GM19099 (cell line): ENCODE measurements around the gene C12orf56.

Source experiments
- POLR2A ChIP-seq: IDR thresholded peaks from 3 replicates; pipeline ENCODE4 v1.6.1; 2011; ENCODE audit warnings: low read depth; ENCODE audit not compliant: insufficient read length; ENCODE audit errors: extremely low read depth

Gene C12orf56

DNA sequence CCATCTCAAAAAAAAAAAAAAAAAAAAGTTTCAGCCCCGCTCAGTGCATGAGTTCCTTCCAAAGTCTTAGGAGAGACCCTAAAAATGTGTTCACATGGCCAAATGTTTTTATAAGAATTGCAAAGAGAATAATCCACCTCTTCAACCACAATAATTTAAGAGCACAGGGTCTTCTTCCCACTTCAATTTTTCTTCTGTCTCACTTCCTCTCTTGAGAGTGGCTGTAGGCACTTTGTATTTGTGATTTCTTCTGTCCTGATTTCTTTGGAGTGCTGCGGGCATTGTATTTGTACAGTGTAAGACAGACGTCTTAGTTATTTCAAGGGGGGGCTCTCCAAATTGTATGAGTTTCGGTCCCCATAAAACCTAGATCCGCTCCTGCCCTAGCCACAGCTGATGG, 58.3 kb downstream of the C12orf56 start:
- no peak for TF ChIP-seq POLR2A

- TF ChIP-seq POLR2A, result no peak
These were observed 65.5 kb downstream of the C12orf56 start for GRCh38 chr12:64325055-64325454.

DNA sequence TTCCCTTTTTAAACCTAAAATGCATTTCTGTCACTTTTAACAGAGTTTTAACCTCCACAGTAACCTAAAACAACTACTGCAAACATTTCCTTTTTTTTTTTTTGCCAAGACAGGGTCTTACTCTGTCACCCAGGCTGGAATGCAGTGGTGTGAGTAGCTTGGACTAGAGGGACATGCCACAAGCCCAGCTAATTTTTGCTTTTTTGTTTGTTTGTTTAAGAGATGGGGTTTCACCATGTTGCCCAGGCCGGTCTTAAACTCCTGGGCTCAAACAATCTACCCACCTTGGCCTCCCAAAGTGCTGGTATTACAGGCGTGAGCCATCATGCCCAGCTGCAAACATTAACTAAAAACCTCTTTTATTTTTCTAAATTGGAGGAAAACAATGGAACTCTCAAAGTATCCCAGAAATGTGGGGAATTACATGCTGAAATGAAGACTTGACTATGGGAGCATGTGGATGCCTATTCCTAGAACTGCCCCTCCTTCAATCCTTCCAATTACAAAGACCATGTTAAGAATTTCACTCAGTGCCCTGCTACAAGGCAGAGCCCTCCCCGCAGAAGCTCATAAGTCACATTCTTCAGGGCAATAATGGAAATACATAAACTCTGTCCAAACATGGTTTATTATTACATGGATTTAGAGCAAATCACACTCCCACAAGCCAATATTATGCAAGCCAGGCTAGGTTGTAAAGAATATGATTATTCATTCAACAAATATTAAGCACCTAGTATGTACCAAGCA, 66.9 kb downstream of the C12orf56 start:
- no peak for TF ChIP-seq POLR2A

GRCh38 chr12:64323006-64323405, 67.6 kb downstream of the C12orf56 start:
- no peak for TF ChIP-seq POLR2A

DNA sequence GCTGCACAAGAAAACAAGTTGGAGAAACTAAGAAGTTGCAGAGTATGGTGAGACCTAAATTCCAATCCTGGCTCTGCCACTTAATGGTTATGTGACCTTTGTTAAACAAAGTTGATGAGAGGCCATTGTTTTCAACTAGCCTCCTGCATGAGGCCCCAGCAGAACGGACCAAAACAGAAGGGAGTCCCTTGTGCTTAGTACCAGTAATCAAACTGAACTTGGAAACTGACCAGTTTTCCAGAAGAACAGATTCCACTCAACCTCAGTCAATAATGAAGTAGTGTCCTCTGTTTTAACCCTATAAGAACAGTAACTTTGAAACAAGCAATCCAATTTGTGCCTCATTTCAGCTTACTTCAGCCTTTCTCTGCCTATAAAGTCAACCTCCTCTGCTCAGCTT, 69.9 kb downstream of the C12orf56 start:
- no peak for TF ChIP-seq POLR2A

DNA sequence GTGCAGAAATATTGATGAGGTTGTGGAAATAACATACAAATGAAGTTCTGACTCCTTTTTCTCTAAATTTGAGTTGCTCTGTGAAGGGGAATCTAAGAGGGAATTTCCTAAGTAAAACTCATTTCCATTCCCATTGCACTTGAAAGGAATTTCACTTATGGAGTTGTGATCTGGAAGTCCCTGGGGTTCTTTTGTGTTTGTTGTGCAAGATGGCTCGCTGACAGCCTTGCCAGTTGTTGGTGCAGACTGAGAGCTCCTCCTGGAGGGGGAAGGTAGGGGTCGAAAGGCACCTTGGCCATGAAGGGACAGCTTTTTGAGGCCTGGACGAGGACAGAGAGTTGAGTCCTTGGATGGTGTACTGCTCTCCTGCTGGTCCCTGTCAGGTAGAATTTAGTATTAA, 72.0 kb downstream of the C12orf56 start:
- TF ChIP-seq POLR2A, result no peak

GRCh38 chr12:64311877-64312276, 78.7 kb downstream of the C12orf56 start:
- TF ChIP-seq POLR2A, result no peak

GRCh38 chr12:64304571-64304970, 86.0 kb downstream of the C12orf56 start:
- TF ChIP-seq POLR2A, result no peak

- TF ChIP-seq POLR2A, result no peak
These were observed 90.9 kb downstream of the C12orf56 start for GRCh38 chr12:64299628-64300027.

DNA sequence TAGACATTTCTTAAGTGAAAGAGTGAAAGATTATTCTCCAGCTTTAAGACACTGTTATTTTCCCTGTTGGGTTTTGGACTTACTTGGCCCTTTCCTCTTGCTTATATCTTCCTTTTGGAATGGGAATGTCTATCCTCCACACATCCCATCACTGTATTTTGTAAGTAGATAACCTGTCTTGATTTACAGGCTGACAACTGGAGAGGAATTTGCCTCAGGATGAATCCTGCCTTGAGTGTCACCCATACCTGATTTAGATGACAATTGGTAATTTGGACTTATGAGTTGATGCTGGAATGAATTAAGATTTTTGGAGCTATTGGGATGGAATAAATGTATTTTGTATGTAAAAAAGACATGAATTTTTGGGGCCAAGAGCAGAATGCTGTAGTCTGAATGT, 94.3 kb downstream of the C12orf56 start:
- no peak for TF ChIP-seq POLR2A

DNA sequence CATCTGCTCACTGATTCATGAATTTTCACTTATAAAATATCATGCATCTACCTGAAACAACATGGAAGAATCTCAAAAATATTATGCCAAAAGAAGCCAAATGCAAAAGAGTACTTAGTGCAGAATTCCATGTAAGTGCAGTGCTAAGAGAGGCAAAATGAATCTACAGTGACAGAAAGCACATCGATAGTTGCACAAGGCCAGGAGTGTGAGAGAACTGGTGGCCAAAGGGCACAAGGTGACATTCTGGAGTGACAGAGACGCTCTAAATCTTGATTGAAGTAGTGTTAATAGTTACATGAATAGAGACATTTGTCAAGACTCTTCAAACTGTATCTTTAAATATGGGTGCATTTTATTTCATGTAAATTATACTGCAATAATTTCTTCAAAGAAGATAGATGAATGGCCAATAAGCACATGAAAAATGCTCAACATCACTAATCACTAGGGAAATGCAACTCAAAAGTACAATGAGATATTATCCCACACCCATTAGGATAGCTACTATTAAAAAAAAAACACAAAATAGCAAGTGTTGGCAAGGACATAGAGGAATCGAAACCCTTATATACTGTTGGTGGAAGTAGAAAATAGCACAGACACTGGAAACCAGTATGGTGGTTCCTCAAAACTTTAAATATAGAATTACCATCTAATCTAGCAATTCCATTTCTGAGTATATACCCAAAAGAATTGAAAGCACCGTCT, 96.7 kb downstream of the C12orf56 start:
- no peak for TF ChIP-seq POLR2A

DNA sequence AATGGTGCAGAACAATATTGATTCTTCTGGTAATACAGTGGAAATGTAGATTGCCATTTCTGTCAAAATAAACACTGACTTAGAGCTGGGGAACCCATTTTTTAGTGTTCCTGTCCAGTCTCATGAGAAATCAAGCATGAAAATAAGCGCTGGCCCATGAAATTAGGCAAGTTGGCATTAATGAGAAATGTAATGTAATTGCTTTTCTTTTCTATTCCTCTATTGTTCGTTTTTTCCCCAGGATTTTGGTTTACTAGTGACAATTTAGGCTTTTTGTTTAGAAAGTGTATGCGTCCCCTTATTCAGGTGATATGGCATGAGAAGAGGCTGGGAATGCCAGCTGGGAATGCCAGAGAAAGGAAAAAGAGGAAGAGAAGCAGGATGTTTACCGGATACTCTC, 104.0 kb downstream of the C12orf56 start:
- no peak for TF ChIP-seq POLR2A

DNA sequence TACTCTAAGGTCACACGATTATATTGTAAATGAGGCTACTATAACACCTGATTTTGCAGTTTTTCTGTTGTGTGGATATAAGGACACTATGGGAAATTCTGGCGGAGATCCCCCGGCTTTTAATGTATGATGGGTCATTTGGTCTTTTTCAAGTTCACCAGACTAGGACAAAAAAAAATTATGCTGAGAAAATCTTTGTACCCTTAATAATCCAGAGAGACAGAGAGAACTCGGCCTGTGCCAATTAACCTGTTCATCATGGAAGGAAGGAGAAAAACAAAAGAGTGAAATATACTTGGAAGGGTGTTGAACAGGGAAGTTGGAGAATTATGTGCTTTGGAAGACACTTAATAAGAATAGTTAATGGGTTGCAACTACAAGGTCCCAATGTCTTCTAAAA, 106.3 kb downstream of the C12orf56 start:
- TF ChIP-seq POLR2A, result no peak

- no peak for TF ChIP-seq POLR2A
These were observed 112.1 kb downstream of the C12orf56 start for GRCh38 chr12:64278421-64278820.

DNA sequence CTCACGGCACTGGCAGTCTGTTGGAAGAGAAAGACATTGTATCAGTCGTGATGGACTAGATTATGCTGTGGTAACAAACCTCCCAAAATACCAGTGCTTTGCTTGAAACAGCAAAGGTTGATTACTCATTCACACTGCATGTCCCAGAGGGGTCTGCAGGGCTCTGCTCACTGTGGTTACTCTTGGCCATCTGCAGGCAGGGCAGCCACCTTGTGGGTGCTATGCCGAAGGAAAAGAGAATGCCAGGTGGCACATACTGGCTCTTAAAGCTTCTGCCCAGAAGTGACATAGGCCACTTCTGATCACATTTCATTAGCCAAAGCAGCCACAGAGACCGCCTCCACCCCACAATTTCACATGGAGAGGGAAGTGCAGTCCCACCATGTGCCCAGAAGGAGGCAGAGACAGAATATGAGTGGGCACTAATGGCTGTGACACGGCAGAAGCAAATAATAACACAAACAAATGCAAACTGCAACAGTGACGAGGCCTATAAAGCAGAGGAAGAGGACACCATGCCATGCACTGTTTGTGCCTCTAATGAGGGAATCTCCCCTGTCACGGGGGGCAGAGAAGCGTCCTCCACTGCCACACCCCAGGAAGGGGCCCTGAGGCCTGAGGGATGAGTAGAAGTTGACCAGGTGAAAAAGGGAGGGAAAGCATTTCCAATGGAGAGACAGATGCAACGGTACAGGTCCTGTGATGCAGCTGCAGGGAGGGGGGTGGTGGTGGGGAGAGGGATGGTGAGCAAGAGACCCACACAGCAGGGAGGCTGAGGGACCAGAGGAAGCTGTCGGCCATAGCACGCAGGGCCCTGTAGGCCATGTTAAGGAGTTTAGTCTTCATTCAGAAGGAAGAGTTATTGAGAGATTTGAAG, 116.8 kb downstream of the C12orf56 start:
- TF ChIP-seq POLR2A, result no peak
